Right ventricle myocardium inferior (tissue), 1 donor: Measurements from ENCODE around the gene COL10A1. TPM values are rescaled to one million over a fixed set of nuclear protein-coding genes. Genes with fewer than 3 reads are reported as not detected.

Experiments used
- ATAC-seq: fragments of 200-7000 bp; cut with Tn5 transposase; one replicate; pipeline ENCODE4 v1.9.1; 2020; ENCODE audit warnings: mild to moderate bottlenecking, moderate library complexity
- DNase-seq: peaks from one replicate; pipeline ENCODE4 v3.0.0; 2021; ENCODE audit errors: missing footprints
- intact Hi-C: fragments of 100-400 bp; cut with DNase I; formaldehyde crosslinking; loops from one replicate; pipeline ENCODE4 v1.11.0; 2022
- total RNA-seq: library from RNA; stranded (reverse); fragmentation: NEBNext Ultra II Directional; extraction: Animal tissue kit (Norgen Biotek cat#: 25700); gene quantifications from one replicate; pipeline ENCODE4 v1.2.1, GENCODE V29; 2021
- donor health status: DM: no; HTN: yes; CAD: no; lungs with severe emphysema.

COL10A1 gene
- total RNA-seq, 1 donor from 2014 or later, result not detected

- intact Hi-C loops, result no loop called here
- ATAC-seq, result no peak
- no peak for DNase-seq
Observed at GRCh38 chr6:116133453-116133852, 7.5 kb upstream of the COL10A1 start.

- peak; percentile 28 for ATAC-seq
- intact Hi-C loops, result no loop called here
- no peak for DNase-seq
Observed at GRCh38 chr6:116127771-116128493, 2.0 kb upstream of the COL10A1 start.

DNA sequence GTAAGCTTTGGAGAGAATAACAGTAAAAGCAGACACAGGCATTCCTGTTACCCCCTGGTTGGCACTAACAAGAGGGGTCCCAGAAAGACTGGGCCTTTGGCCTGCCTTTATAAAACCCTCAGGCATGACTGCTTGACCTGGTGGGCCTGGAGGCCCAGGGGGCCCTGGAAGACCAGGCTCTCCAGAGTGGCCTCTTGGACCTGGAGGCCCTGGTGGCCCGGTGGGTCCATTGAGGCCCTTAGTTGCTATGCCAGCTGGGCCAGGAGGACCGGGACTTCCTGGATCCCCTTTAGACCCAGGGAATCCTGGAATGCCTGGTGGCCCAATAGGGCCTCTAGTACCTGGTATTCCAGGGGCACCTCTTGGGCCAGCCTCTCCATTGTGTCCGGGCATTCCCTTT lies 5.5 kb downstream of the COL10A1 start:
- intact Hi-C loops, result no loop called here
- ATAC-seq (no peak), DNase-seq (no peak)

- ATAC-seq, result no peak
- DNase-seq, result no peak
- intact Hi-C loops, result no loop called here
Observed at GRCh38 chr6:116118608-116119007, 7.3 kb downstream of the COL10A1 start.

GRCh38 chr6:116115781-116116180 lies 10.2 kb downstream of the COL10A1 start:
- intact Hi-C loops, result no loop called here
- ATAC-seq (no peak), DNase-seq (no peak)

GRCh38 chr6:116113386-116113785 lies 12.5 kb downstream of the COL10A1 start:
- ATAC-seq, result no peak
- intact Hi-C loops, result no loop called here
- DNase-seq, result no peak

GRCh38 chr6:116111552-116112528 lies 14.1 kb downstream of the COL10A1 start:
- ATAC-seq (no peak), DNase-seq (no peak)
- intact Hi-C loops, result no loop called here

GRCh38 chr6:116108836-116109235 lies 17.1 kb downstream of the COL10A1 start:
- DNase-seq (no peak), ATAC-seq (no peak)
- intact Hi-C loops, result loop anchor here (10.0 kb wide), 1 partner anchor 106 kb away; no protein-coding TSS in a partner anchor

DNA sequence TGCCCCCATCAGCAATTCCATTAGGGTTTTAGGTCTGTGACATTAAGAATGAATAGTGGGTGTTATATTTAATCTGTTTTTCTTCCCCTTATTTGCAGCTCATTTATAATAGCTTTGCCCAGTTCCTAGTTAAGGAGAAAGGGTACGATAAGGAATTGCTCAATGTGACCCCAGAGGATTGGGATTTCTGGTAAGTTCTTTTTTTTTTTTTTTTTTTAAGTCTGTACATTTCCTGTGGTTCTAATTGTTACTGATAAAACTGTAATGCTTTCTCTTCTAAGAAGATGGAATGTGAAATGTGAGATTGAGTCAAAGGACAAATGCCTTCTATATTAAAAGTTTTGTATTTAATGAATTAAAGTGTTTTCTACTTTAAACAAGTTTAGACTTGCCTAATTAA lies 19.8 kb downstream of the COL10A1 start:
- intact Hi-C loops, result loop anchor here (10.0 kb wide), 1 partner anchor 109 kb away; no protein-coding TSS in a partner anchor
- no peak for DNase-seq
- ATAC-seq, result peak; percentile 12

- intact Hi-C loops, result loop anchor here (10.0 kb wide), 1 partner anchor 110 kb away; no protein-coding TSS in a partner anchor
- no peak for DNase-seq
- ATAC-seq, result no peak
Observed at GRCh38 chr6:116105247-116105646, 20.7 kb downstream of the COL10A1 start.

DNA sequence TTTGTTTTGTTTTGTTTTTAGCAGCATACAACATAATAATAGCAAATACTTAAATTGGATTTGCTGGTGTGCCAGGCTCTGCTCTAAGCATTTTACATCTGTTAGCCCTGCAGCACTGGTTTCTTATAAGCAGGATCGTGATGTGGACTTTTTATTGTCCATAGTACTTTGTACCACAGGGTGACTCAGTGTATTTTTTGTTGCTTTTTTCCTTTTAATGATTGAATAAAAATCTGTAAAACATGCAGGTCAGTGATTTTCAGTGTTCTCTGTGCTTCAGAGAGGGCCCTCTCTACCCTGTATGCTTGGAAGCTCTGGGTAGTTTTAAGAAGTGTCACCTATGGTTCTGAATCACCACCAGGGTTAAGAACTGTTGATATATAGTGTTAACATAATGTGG lies 21.3 kb downstream of the COL10A1 start:
- ATAC-seq (no peak), DNase-seq (no peak)
- intact Hi-C loops, result loop anchor here (10.0 kb wide), 1 partner anchor 110 kb away; no protein-coding TSS in a partner anchor

GRCh38 chr6:116102873-116103272 lies 23.1 kb downstream of the COL10A1 start:
- intact Hi-C loops, result loop anchor here (10.0 kb wide), 1 partner anchor 112 kb away; no protein-coding TSS in a partner anchor
- DNase-seq (no peak), ATAC-seq (no peak)

- no peak for ATAC-seq
Observed at GRCh38 chr6:116101790-116102189, 24.1 kb downstream of the COL10A1 start.

GRCh38 chr6:116101302-116101718 lies 24.6 kb downstream of the COL10A1 start:
- DNase-seq (no peak), ATAC-seq (no peak)
- intact Hi-C loops, result loop anchor here (2.0 to 10.0 kb wide), 2 partner anchors 93 to 113 kb away; no protein-coding TSS in a partner anchor

More at GRCh38 chr6:116101790-116102189, 24.1 kb downstream of the COL10A1 start:
- intact Hi-C loops, result loop anchor here (2.0 to 10.0 kb wide), 2 partner anchors 93 to 113 kb away; no protein-coding TSS in a partner anchor
- no peak for DNase-seq

DNA sequence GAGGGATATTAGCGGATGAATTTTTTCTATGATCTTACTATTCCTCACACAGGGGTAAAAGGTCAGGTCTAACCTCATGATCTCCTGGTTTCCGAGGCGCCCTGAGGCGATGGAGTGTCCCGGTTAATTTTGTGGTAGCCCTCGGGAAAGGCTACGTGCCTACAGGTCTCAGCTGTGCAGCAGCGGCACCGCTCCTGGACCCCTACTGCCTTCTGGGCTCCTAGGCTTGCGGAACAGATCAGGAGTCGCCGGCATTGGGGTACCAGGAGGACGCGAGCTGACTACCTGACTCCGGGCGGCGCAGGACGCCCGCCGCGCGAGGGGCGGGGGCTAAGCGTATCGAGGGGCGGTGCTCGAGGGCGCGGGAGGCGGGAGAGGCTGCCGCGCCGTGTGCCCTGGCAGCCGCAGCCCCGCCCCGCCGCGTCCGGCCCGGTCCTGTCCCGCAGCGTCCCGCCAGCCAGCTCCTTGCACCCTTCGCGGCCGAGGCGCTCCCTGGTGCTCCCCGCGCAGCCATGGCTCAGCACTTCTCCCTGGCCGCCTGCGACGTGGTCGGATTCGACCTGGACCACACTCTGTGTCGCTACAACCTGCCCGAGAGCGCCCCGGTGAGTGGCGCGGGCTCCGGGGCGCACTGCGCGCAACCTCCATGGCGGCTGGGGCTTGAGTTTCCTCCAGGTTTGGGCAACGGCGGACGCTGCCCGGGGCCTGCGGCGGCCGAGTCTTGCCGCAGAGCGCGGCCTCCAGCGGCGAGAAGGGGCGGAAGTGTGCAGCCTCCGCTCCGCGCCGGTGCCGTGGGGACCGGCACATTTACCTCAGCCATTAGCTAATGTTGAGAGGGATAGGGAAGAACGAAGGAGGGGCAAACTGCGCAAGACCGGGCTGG lies 25.3 kb downstream of the COL10A1 start, which contains the start of gene NT5DC1:
TSS of gene NT5DC1 (plus strand) at position 435 of the 883 bp plus-strand sequence. CDS start at position 513, 78 bp downstream.
- ATAC-seq (peak; percentile 97), DNase-seq (peak; percentile 93)
- intact Hi-C loops, result loop anchor here (2.0 to 10.0 kb wide), 2 partner anchors 92 to 114 kb away; no protein-coding TSS in a partner anchor

DNA sequence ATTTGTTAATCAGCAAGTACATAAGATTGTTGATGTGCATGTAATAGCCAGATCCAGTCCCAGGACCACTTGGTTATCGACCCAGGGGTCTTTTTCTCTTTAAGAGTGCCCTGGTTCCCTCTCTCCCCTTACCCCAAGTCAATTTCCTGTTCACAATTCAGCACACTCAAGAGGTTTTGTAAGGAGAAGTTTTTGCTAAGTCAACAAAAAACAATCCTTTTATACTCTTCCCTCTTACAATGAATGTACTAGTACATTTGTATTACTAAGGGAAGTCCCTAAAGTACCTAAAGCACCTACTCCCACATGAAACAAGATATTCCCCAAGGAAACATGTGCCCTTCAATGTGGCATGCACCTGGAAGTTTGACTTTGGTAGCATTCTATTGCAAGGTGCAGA lies 26.9 kb downstream of the COL10A1 start:
- ATAC-seq, result no peak
- no peak for DNase-seq
- intact Hi-C loops, result no loop called here

DNA sequence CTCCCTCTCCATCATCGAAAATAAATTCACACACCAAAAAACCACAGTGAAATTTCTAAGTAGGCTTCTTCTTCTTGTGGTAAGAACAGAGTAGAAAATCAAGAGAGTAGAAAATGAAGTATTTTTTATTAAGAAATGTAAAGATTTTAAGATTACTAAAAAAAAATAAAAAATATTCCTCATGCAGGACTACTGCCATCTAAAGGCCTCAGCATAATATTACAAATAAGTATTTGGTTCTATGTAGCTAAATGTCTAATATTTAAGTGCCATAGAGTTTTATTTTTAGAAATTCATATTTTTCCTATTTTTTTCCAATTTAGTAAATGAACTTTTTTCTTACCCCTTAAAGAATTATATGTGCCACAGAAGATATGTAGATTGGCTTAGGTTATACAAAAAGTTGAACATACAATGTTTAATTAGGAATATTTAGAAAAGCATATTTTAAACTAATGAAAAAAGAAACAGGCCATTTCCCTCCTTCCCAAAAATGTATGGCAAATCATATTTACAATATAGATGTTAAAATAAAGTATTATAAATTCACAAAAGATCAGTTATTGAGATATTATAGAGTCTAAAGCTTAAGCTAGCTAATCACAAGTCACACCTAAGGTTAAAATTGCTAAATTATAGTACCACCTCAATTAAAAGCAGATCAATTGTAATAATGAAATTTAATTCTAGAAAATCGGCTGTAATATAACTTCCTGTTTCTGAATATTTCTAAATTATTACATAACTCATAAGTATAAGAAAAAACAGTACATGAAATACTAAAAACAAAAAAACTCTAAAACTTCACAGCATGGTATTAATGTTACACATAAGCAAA lies 28.7 kb downstream of the COL10A1 start:
- intact Hi-C loops, result no loop called here
- DNase-seq, result no peak
- no peak for ATAC-seq
